GM21723 (cell line): ENCODE measurements around the gene KHDC3L.
"Not testable (repeated sequence)": the region's sequence is repeated elsewhere in the genome, so short reads cannot be mapped to it uniquely, and the experiment has no call there.

Source experiments
- ATAC-seq: cut with Tn5 transposase; IDR thresholded peaks from one replicate; pipeline ENCODE4 v1.9.1; 2021; ENCODE audit warnings: mild to moderate bottlenecking, moderate library complexity; ENCODE audit not compliant: unreplicated experiment

The KHDC3L gene

DNA sequence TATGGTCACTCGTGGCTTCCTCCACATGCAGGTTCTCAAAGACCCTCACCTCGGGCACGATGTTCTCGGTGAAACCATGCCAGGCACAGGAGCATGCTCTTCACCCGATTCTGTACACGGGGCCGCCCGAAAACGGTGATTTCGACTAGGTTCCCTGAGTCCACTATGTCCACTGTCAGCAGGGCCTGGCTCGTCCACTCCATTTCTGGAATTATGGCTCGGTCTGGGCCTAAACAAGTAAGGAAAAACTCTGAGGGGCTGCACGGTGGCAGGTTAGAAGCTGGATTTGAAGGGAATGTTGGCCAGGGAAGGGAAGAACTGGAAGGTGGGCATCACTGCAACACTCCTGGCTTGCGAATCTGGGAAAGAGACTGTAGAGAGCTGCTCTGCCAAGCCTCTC lies 6.7 kb downstream of the KHDC3L start:
- no peak for ATAC-seq

DNA sequence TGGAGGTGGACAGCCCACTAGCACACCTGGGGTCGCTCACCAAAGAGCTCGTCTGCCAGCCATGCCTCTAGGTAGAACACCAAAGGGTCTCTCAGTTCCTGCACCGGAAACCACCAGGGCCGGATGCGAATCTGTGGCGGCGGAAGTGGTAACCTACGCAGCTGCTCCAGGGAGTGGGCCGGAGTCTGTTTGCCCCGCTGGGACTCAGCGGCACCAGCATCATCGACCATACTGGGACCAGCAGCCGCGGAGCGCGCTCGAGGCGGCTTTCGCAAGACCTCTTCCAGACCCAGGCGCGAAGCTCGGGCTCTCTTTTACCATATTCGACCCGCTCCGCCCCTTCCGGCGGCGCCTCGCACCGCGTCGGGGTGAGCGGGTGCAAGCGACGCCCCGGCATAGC lies 7.1 kb downstream of the KHDC3L start, which contains the start of gene OOEP:
Gene OOEP, minus strand, starts transcription at position 335 of the 400 bp plus-strand sequence. Its CDS starts 105 bp downstream, at position 230.
- no peak for ATAC-seq

DNA sequence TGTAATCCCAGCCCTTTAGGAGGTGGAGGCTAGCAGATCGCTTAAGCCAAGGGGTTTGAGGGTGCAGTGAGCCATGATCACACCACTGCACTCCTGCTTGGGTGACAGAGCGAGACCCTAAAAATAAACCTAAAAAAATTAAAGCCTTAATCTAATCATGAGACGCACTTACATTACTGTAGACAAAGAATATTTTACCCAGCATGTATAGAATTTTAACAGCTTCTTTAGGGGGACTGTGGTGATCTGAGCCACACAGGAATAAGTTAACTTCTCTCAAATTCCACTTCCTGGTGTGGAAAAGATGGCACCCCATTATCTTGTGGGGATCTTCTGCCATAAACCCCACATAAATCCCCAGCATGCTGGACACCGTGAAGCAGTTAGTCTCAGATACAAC lies 9.5 kb downstream of the KHDC3L start:
- ATAC-seq, result no peak

DNA sequence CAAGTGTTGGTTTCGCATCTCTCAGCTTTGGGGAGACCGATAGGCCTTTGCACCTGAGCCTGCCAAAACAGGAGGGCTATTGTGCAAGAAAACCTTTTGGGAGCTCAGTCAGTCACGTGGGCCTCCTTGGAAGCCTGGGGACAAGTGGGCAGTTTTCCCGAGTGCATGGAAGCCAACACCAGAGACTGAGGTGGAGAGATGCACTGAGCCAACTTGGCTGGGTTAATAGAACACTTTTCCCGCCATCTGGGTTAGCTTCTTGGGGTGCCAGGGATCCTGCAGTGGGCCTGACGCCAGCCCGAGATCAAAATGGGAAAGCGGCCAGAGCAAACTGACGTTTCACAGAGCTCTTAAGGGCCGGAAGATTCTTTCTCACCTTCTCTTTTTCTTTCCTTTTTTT lies 10.1 kb downstream of the KHDC3L start:
- ATAC-seq, result no peak

DNA sequence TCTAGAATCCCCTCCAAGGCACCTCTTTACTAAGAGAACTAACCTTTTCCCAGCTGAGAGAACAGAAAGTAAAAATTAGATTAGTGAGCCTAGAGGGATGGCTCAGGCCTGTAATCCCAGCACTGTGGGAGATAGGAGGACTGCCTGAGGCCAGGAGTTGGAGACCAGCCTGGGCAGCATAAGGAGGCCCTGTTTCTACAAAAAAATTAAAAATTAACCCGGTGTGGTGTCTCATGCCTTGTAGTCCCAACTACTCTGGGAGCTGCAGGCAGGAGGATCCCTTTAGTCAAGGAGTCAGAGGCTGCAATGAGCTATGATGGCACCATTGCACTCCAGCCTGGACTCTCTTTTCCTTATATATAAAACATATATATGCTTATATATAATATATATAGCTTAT lies 12.8 kb downstream of the KHDC3L start:
- ATAC-seq, result no peak

DNA sequence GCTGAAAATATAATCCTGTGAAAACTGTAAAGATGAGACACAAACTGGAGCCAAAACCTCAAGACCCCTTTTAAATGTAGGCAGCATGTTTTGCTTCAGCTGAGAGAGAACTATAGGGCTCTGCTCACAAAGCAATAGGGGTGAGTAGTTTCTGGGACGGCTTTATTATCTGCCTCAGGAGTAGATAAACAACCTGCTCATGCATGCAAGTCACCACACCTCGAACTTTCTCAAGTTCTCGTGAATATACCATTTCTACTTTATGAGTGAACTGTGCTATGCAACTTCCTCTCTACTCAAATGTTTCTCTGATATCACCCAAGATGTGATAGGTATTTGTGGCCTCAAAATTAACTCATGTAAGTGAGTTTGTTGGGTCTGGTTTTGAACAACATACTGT lies 14.8 kb downstream of the KHDC3L start:
- ATAC-seq, result no peak

DNA sequence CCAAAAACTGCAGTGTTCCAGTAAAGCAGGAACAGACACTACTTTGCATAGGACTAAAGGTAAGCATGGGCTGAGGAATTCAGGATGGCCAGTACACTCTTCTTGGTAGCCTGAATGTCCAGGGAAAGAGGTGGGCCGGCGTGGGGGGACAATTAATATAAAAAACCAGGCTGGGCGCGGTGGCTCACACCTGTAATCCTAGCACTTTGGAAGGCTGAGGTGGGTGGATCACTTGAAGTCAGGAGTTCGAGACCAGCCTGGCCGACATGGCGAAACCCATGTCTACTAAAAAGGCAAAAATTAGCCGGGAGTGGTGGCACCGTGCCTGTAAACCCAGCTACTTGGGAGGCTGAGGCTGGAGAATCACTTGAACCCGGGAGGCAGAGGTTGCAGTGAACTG lies 19.1 kb downstream of the KHDC3L start:
- not testable (repeated sequence) for ATAC-seq

DNA sequence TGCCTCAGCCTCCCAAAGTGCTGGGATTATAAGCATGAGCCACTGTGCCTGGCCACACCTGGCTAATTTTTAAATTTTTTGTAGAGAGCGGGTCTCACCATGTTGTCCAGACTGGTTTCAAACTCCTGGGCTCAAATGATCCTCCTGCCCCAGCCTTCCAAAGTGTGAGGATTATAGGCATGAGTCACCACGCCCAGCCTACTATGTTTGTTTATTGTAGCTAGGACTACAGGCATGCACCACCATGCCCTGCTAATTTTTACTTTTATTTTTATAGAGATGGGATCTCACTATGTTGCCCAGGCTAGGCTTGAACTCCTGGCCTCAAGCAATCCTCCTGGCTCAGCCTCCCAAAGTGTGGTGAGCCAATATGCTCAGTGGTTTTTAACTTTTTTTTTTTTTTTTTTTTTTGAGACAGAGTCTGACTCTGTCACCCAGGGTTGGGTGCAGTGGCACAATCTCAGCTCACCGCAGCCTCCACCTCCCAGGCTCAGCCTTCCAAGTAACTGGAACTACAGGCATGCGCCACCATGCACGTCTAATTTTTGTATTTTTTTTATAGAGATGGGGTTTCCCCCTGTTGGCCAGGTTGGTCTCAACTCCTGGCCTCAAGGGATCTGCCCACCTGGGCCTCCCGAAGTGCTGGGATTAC lies 20.1 kb downstream of the KHDC3L start:
- ATAC-seq, result no peak

DNA sequence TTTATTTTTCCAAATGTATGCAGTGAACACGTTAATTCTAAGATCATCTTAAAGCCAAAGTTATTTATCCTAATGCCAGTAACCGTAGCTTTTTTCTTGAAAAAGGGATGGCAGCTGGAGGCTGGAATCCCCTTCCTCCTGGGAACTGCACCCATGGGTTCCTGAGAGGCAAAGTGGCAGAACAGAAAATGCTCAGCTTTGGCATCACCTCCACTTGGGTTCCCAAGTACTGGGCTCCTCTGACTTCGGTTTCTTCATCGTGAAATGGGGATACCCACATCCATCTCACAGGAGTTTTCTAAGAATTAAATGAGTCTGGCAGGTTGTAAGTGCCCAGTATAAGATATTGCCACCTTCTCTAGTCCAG lies 26.0 kb downstream of the KHDC3L start:
- ATAC-seq, result peak; percentile 36

DNA sequence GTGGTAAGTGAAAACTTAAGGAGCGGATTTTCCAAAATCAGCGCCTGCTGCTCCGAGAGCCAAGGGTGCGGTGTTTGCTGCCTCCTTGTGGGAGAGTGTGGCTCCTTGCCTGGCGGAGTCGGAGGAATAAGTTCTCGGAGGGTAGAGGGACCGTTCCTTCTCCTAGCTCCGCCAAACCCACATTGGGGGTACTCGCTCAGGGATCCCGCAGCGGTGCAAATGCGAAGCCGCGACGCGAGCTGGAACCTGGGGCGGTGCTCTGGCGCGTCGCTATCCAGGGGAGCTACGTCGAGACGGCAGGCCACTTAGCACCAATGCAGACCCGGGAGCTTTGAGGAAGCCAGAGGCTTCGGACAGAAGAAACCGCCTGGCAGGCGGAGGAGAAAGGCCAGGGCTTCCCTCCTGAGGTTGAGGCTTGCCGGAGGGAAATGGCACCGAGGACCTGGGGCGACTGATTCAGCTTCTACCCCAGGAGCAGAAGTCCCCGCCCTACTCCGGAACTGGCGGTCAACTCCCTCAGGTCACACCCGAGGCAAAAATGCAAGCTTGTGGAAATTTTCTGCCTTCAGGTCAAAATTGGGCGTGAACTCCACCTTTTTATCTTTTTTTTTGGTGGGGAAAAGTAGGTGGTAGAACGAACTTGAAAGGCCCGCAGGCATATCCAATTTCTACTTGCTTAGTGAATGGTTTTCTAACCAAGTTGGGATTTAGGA lies 26.5 kb downstream of the KHDC3L start:
- ATAC-seq, result peak; percentile 85

DNA sequence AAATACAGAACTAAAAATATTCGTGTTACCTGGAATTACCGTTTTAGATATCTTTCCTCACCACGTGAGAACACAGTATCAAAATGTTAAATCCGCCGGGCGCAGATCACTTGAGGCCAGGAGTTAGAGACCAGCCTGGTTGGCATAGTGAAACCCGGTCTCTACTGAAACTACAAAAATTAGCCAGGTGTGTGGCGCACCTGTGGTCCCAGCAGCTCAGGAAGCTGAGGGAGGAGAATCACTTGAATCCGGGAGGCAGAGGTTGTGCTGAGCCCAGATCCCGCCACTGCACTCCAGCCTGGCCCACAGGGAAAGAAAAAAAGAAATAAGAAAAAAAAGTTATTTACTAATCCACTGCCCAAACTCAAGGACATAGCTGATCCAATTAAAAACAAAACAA lies 27.4 kb downstream of the KHDC3L start:
- ATAC-seq, result no peak

DNA sequence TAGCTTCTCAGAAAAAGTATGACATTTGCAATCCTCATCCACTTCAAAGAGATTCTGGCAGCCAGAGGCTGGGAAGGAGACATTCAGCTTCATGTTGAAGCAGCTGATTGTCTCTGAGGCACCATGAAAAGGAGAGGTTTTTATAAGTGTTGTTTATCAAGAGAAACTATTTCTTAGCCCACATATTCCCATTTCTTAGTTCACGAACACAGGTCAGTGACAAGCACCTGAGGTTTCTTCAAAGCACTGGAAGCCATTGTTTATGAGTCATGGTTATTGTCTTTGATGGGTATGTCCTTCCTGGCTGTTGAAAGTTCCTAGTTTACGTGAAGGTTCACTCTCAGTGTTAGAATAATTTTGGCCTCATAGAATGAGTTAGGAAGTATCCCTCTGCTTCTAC lies 29.2 kb downstream of the KHDC3L start:
- no peak for ATAC-seq

DNA sequence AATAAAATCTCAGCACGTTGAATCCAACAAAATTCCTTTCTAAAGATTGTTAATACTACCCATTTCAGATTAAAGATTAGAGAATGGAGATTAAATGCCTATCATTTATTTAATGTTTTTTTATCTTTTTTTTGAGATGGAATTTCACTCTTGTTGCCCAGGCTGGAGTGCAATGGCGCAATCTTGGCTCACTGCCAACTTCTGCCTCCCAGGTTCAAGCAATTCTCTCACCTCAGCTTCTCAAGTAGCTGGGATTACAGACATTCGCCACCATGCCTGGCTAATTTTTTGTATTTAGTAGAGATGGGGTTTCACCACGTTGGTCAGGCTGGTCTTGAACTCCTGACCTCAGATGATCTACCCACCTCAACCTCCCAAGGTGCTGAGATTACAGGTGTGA lies 29.7 kb downstream of the KHDC3L start:
- ATAC-seq, result not testable (repeated sequence)

DNA sequence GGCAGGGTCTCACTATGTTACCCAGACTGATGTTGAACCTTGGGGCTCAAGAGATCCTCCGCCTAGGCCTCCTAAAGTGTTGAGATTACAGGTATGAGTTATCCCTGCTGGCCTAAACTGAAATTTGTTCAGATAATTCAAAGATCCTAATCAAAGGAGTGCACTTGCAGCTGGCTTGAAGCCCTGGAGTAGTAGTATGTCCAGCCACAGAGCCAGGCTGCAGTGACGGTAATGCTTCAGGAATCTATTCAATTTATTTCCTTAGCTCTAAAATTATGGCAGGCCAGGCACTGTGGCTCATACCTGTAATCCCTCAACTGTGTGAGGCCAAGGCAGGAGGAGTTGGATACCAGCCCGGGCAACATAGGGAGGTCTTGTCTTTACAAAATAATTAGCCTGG lies 30.8 kb downstream of the KHDC3L start:
- ATAC-seq, result no peak

DNA sequence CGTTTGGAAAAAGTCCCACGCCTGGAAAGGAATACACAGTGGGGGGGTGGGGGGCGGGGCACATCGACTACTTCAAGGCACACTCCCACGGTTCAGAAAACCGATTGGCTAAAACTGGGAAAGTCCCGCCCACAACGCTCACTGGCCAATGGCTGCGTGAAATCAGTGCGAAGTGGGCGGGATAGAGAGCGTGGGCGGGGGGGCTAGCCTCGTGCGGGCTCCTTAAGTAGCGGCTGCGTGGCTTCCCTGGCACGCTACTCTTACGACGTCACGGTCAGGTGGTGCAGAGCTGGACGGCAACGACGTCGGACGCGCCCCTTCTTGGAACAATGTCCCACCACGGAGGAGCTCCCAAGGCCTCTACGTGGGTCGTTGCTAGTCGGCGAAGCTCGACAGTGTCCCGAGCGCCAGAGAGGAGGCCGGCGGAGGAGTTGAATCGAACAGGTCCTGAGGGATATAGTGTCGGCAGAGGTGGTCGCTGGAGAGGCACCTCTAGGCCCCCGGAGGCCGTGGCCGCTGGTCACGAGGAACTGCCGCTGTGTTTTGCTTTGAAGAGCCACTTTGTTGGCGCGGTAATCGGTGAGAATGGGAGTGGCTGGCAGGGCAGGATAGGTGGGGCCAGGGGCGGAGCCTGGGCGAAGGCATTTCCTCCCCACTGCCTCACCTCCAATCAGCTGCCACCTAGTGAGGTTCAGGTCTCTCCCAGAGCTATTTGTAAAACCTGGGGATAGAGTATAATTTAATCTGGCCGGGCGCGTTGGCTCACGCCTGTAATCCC lies 32.3 kb downstream of the KHDC3L start, which contains the start of gene DDX43:
Gene DDX43, plus strand, starts transcription at position 252 of the 778 bp plus-strand sequence. Its CDS starts 78 bp downstream, at position 330.
- ATAC-seq, result no peak

DNA sequence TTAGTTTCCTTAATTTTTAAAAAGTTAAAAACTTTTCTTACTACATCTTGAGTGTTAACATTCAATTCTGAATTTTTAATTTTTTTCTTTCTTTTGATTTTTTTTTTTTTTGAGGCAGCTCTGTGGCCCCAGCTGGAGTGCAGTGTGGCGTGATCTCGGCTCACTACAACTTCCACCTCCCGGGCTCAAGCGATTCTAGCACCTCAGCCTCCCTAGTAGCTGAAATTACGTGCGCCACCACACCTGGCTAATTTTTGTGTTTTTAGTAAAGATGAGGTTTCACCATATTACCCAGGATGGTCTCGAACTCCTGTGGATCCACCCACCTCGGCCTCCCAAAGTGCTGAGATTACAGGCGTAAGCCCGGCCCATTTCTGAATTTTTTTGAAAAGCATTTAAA lies 33.4 kb downstream of the KHDC3L start:
- ATAC-seq, result no peak

DNA sequence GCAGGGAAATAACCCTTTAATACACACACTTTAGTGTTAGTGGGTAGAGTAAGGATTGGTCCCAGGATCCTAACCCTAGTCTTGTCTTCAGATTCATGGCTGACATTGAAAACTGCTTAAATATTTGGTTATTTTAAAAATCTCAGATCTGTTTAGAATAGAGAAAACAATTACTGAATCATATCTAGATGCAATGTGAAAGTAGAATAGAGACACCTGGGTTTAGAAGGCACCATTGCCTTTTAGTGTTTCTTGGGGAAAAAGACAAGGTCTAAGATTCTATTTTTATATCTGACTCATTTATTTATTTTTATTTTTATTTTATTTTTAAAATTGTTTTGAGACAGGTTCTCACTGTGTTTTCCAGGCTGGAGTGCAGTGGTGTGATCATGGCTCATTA lies 38.2 kb downstream of the KHDC3L start:
- ATAC-seq, result peak; percentile 53

DNA sequence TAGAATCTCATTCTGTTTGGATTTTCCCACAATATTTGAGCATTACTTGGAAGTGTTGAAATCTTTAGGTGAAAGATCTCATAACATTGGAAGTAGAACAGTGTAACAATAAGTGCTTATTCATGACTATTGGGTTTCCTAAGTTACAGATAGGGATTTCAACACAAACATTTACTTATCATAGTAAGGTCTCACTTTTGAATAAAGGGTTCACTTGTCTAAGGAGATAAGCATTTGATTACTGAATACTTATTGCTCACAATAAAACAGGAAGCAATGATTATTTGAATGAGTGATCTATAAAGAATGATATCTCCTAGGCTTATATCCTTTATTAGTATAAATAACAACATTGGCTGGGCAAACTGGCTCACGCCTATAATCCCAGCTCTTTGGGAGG lies 46.9 kb downstream of the KHDC3L start:
- no peak for ATAC-seq

DNA sequence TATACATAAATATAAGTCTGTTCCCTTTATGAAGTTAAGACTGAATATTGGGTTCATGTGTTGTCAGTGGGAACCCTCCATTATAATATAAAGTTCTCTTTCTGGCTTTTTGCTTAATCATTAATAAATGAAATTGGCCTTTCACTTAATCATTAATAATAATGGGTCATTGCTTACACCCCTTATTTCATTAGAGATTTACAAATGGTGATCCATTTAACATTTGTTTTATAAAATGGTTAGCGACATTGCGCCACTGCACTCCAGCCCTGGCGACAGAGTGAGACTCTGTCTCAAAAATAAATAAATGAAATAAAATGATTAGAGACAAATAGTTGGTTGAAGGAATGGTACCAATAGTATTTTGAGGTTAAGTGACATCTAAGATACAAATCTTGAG lies 50.6 kb downstream of the KHDC3L start:
- no peak for ATAC-seq
